Nephron progenitor cell (in vitro differentiated cells): Measurements from ENCODE around the gene KCNQ1OT1.

Experiments
- DNase-seq: peaks from one replicate; pipeline ENCODE4 v3.0.0; 2021
- H3K27ac Mint-ChIP-seq: 2 replicates; pipeline ENCODE4 v1.8.0; 2021; ENCODE audit warnings: mild to moderate bottlenecking, moderate library complexity, mixed read lengths
- H3K27me3 Mint-ChIP-seq: 2 replicates; pipeline ENCODE4 v1.8.0; 2021; ENCODE audit warnings: mild to moderate bottlenecking, low read depth, mixed read lengths; ENCODE audit not compliant: poor library complexity
- H3K36me3 Mint-ChIP-seq: 2 replicates; pipeline ENCODE4 v1.8.0; 2021; ENCODE audit warnings: low read depth, mixed read lengths
- H3K4me1 Mint-ChIP-seq: 2 replicates; pipeline ENCODE4 v1.8.0; 2021; ENCODE audit warnings: mixed read lengths
- H3K4me3 Mint-ChIP-seq: 2 replicates; pipeline ENCODE4 v1.8.0; 2021; ENCODE audit warnings: mild to moderate bottlenecking, moderate library complexity, mixed read lengths
- H3K9me3 Mint-ChIP-seq: 2 replicates; pipeline ENCODE4 v1.8.0; 2021; ENCODE audit warnings: mild to moderate bottlenecking, moderate library complexity, mixed read lengths
- TF ChIP-seq, protein P1 (sequence below): fragments of 200-600 bp; sonication (generic); IDR thresholded peaks from 2 replicates; pipeline ENCODE4 v1.5.0; 2021; ENCODE audit warnings: antibody characterized with exemption

KCNQ1OT1 gene

DNA sequence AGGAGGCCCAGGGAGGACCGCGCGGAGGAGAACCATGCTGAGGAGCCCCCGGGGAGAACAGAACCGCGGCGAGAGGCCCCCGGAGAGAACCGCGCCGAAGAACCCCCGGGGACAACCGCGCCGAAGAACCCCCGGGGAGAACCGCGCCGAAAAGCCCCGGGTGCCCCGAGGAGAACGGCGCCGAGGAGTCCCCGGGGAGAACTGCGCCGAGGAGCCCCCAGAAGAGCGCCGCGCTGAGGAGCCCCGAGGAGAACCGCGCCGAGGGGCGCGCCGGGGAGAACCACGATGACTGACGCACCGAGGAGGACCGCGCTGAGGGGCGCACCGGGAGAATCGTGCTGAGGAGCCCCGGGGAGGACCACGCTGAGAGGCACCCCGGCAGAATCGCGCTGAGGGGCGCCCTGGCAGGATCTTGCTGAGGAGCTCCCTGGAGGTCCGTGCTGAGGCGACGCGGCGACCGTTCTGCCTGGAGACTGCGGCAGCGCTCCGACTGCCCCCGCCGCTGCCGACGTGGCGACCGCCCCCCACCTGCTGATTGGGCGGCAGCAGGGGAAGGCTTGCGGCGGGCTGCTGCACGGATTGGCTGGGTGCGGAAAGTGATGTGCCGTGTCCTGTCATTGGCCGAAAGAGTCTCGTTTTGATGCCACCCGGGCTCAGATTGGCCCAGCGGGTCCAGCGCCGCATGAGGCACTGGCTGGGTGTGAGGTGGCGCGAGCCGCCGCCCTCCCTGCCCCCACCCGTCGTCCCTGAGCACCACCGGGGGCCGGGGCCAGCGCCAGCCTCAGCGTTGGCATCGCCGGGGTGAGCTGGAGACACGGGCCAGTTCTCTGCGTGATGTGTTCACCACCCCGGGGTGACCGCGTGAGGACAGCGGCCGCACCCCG lies at the start of gene KCNQ1OT1:
Gene KCNQ1OT1 (minus strand): TSS at position 464 of the 884 bp plus-strand sequence.
- Mint-ChIP-seq H3K36me3 (peaks cover 19% of the 10 kb centered on the region), H3K27me3 (peaks cover 2% of the 10 kb centered on the region), H3K4me1 (peaks cover 80% of the 10 kb centered on the region), H3K4me3 (peak within 1 kb of the TSS; percentile 88), H3K9me3 (peaks cover 14% of the 10 kb centered on the region), H3K27ac (peak within 1 kb of the TSS; percentile 95)
- DNase-seq: peak; percentile 84
- TF ChIP-seq, protein P1, sequence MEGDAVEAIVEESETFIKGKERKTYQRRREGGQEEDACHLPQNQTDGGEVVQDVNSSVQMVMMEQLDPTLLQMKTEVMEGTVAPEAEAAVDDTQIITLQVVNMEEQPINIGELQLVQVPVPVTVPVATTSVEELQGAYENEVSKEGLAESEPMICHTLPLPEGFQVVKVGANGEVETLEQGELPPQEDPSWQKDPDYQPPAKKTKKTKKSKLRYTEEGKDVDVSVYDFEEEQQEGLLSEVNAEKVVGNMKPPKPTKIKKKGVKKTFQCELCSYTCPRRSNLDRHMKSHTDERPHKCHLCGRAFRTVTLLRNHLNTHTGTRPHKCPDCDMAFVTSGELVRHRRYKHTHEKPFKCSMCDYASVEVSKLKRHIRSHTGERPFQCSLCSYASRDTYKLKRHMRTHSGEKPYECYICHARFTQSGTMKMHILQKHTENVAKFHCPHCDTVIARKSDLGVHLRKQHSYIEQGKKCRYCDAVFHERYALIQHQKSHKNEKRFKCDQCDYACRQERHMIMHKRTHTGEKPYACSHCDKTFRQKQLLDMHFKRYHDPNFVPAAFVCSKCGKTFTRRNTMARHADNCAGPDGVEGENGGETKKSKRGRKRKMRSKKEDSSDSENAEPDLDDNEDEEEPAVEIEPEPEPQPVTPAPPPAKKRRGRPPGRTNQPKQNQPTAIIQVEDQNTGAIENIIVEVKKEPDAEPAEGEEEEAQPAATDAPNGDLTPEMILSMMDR: no peak

DNA sequence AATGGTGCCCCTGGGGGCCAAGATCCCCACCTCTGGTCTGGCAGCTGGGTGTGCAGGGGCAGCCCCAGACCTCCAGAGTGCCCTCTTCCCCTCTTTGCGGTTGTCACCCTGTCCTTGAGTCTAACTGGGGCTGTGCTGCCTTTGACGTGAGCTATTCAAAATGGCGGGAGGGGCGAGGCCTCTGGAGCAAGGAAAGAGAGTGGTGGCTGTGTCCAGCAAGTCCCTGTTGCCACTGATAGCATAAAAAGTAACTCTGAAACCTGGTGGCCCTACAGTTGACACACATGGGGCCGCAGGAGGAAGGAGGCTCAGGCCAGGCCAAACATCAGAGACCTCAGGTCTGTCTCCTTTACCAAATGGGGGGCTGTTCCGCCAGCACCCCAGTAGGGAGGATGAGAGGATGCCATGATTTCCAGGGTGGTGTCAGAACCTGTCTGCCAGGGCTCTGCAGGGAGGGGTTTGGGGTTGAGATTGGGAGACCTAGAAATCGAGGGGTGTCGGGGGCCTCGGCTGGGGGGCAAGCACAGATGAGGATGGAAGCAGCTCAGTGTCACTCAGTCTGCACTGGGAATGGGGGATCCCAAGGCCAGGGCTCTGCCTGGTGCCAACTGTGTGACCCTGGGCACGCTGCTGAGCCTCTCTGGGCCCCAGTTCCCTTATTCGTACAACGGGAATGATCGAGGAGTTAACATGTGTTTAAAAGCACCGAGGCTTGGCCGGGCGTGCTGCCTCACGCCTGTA lies 49.2 kb upstream of the KCNQ1OT1 start:
- Mint-ChIP-seq H3K4me1 (peaks cover 66% of the 10 kb centered on the region), H3K36me3 (peaks cover 4% of the 10 kb centered on the region), H3K9me3 (peaks cover 3% of the 10 kb centered on the region), H3K27me3 (peaks cover 25% of the 10 kb centered on the region), H3K27ac (no peak overlapping the region), H3K4me3 (peak overlapping the region; percentile 34)
- no peak for DNase-seq
- TF ChIP-seq, protein P1: no peak

DNA sequence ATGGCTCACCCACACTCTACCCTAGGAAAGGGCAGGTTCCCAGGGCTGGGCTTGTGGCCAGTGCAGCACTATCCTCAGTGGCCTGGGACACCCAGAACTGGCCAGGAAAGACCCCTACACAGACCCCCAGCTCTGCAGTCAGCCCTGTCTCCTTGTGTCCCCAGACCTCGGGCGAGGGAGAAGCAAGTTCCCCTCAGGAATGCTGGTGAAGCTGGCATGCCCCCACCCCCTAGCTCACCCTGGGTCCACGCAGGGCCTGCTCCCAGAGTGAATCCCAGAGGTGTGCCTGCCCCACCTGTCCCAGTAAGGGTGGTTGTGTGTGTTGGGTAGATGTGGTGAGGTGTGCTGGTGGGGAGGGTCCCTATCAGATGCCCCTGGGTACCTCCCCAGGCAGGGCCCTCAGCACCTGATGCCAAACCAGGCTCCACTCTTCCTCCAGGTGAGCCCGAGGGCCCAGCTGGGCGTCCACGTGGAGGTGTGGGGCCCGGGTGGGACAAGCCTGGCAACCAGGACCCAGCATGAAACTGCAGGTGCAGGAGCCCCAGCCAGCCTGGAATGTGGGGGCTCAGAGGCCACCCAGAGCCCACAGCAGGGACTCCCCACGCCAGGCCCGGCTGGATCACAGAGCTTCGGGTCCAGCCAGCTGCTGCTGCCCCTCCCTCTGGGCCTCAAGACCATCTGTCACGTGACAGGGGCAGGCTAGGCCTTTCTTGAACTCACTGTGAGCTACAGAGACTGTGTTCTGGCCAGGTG lies 48.4 kb upstream of the KCNQ1OT1 start:
- Mint-ChIP-seq H3K27ac (no peak overlapping the region), H3K4me3 (no peak overlapping the region), H3K9me3 (no peaks in the 10 kb centered on the region), H3K4me1 (peaks cover 66% of the 10 kb centered on the region), H3K36me3 (no peaks in the 10 kb centered on the region), H3K27me3 (peaks cover 24% of the 10 kb centered on the region)
- no peak for DNase-seq
- TF ChIP-seq, protein P1: no peak

DNA sequence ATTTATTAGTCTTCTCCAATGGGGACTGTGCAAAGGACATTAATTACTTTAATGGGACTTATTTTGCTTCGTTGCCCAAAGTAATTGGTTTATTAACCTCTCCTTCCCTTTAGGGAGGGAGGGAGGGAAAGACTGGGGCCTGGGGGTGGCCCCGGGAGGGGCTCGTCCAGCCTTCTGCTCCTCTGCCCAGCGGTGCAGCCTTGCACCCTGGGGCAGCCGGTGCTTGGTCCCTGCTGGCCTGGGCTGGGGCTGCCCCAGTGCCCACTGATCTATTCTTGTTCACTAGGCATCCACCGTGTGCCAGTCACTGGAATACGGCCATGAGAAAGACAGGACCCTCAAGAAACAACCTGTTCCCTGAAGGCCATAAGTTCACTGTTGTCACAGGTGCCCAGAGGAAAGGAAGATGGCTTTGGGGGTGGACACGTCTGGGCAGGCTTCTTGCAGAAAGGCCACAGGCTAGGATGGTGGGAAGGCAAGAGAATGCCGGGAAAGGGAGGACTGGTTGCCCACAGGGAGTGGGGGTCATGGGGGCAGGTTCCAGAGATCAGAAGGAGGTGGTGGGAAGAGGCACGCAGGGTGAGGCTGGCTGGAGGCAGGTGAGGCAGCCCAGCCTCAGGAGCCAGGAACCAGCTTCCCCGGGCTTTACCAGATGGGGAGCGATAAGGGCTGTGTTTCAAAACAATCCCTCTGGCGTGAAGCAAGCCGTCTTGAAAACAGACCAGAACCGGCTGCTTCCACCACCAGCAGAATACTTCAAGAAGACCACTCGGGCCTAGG lies 47.6 kb upstream of the KCNQ1OT1 start:
- Mint-ChIP-seq H3K27me3 (peaks cover 22% of the 10 kb centered on the region), H3K27ac (peak overlapping the region; percentile 81), H3K9me3 (no peaks in the 10 kb centered on the region), H3K4me1 (peaks cover 58% of the 10 kb centered on the region), H3K36me3 (no peaks in the 10 kb centered on the region), H3K4me3 (no peak overlapping the region)
- DNase-seq: no peak
- TF ChIP-seq, protein P1: no peak
